Transverse colon (tissue), 4 donors: ENCODE data around the gene WDR77. TPM values are rescaled to one million over a fixed set of nuclear protein-coding genes. Genes with fewer than 3 reads are reported as not detected.

ENCODE experiments used
- DNase-seq: peaks from one replicate; pipeline ENCODE4 v3.0.0-alpha.2; 2019
- H3K27ac ChIP-seq, 4 donors: fragments of 200-600 bp; sonication (generic); 2 replicates each; pipeline ENCODE4 v1.5.1; 2016 to 2018; ENCODE audit warnings: inconsistent platforms in 4 of 4
- H3K27me3 ChIP-seq: fragments of 200-600 bp; sonication (generic); 2 replicates; pipeline ENCODE4 v1.5.1; 2017; ENCODE audit warnings: inconsistent platforms
- H3K36me3 ChIP-seq, 4 donors: fragments of 200-600 bp; sonication (generic); 2 replicates each; pipeline ENCODE4 v1.5.1; 2017 to 2019; ENCODE audit warnings: inconsistent platforms in 4 of 4
- H3K4me1 ChIP-seq, 4 donors: fragments of 200-600 bp; sonication (generic); 2 replicates each; pipeline ENCODE4 v1.5.1; 2017 to 2020; ENCODE audit warnings: inconsistent platforms in 4 of 4
- H3K4me3 ChIP-seq, 4 donors: fragments of 200-600 bp; sonication (generic); 1 replicate in 1 of 4; 2 replicates in 3 of 4; pipeline versions ENCODE4 v1.5.1 to v1.6.1; 2017 to 2019; ENCODE audit warnings: inconsistent platforms in 4 of 4
- H3K9me3 ChIP-seq, 2 donors: fragments of 200-600 bp; sonication (generic); 2 replicates each; pipeline ENCODE4 v1.5.1; 2017 to 2019; ENCODE audit warnings: inconsistent platforms in 2 of 2
- CTCF ChIP-seq, 5 experiments: fragments of 200-600 bp in 3 of 5; fragments of 450-650 bp in 2 of 5; sonication (generic) in 3 of 5; IDR thresholded peaks; 1 replicate in 2 of 5; 2 replicates in 3 of 5; pipeline ENCODE4 v1.5.1; 2016 to 2017; ENCODE audit warnings: antibody characterized with exemption in 5 of 5, inconsistent platforms in 3 of 5, mild to moderate bottlenecking in 2 of 5, moderate library complexity in 1 of 5
- EP300 ChIP-seq: sonication (generic); formaldehyde crosslinking; IDR thresholded peaks from one replicate; pipeline ENCODE4 v1.6.1; 2017; ENCODE audit warnings: antibody characterized with exemption, low read depth
- POLR2A ChIP-seq: fragments of 450-650 bp; IDR thresholded peaks from one replicate; pipeline ENCODE4 v1.6.1; 2016; ENCODE audit warnings: antibody characterized with exemption, mild to moderate bottlenecking, moderate library complexity
- POLR2AphosphoS5 ChIP-seq, 3 donors: sonication (generic); formaldehyde crosslinking; IDR thresholded peaks; one replicate each; pipeline ENCODE4 v1.6.1; 2016; ENCODE audit warnings: antibody characterized with exemption in 3 of 3
- WGBS, 2 donors: methylation state at CpG; one replicate each; pipeline ENCODE4 v1.1.5; 2018; ENCODE audit warnings: low coverage in 1 of 2; 5-methylcytosine and 5-hydroxymethylcytosine counted together
- in situ Hi-C, 4 donors: fragments of 200-750 bp; cut with MboI; loops; one replicate each; pipeline versions ENCODE4 v1.15.0 to v1.15.1; 2017; ENCODE audit warnings: low sequenced_read_pairs in 3 of 4, low pct_ligation_motif_present in 1 of 4, low pct_unique_long_range_greater_than_20kb in 1 of 4
- intact Hi-C: fragments of 100-400 bp; cut with DNase I; formaldehyde crosslinking; loops from one replicate; pipeline ENCODE4 v1.15.1; 2023; ENCODE audit warnings: low total_unique reads
- total RNA-seq, 4 donors: library from RNA; depleted of rRNA; stranded (reverse); fragments of >200 nt; gene quantifications; one replicate each; pipeline ENCODE4 v1.1.0, GENCODE V29; 2016

The WDR77 gene
- total RNA-seq, 4 donors from 2014 or later = 10.7 to 46.0 (median 21.8) TPM

- TF ChIP-seq POLR2A (no peak), EP300 (no peak), POLR2AphosphoS5 (IDR thresholded peaks at IDR 0.05) (no peak), CTCF (IDR thresholded peaks at IDR 0.05) (no peak)
- Histone ChIP-seq H3K27me3 (no peaks in the 10 kb centered on the region), H3K27ac (no peak overlapping the region), H3K4me1 (peaks cover 35 to 65% (median 50%) of the 10 kb centered on the region in 4 donors), H3K4me3 (no peak overlapping the region), H3K36me3 (peaks cover 0 to 20% (median 7%) of the 10 kb centered on the region in 4 donors), H3K9me3 (no peaks in the 10 kb centered on the region)
- 69 to 78% methylated on average over 2 to 3 of the region's 3 CpGs for WGBS, 2 donors
- in situ Hi-C loops (no loop called here), intact Hi-C loops (no loop called here)
- no peak for DNase-seq
Observed at GRCh38 chr1:111452581-111452980, 3.5 kb upstream of the WDR77 start.

- Histone ChIP-seq H3K9me3 (no peaks in the 10 kb centered on the region), H3K27me3 (no peaks in the 10 kb centered on the region), H3K4me1 (peaks cover 35 to 76% (median 64%) of the 10 kb centered on the region in 4 donors), H3K36me3 (peaks cover 0 to 5% (median 0%) of the 10 kb centered on the region in 4 donors), H3K4me3 (peak overlapping the region; percentile 60 to 97 (median 81)), H3K27ac (peak overlapping the region in 3 of 4 donors; percentile 81 to 94 (median 89))
- intact Hi-C loops (no loop called here), in situ Hi-C loops (no loop called here)
- no peak for TF ChIP-seq POLR2AphosphoS5 (IDR thresholded peaks at IDR 0.05)
- TF ChIP-seq EP300 = no peak
- TF ChIP-seq POLR2A = no peak
- TF ChIP-seq CTCF (IDR thresholded peaks at IDR 0.05) = no peak
- DNase-seq = no peak
- 38 to 47% methylated on average over 3 of the region's 3 CpGs for WGBS, 2 donors
Observed at GRCh38 chr1:111450185-111450584, 1.1 kb upstream of the WDR77 start.

GRCh38 chr1:111449703-111450017, 604 bp upstream of the WDR77 start:
- in situ Hi-C loops = no loop called here
- peak overlapping the region; percentile 60 to 97 (median 81) for H3K4me3 ChIP-seq
- DNase-seq = no peak
- no peaks in the 10 kb centered on the region for H3K9me3 ChIP-seq
- peaks cover 0 to 6% (median 0%) of the 10 kb centered on the region in 4 donors for H3K36me3 ChIP-seq
- H3K27me3 ChIP-seq = no peaks in the 10 kb centered on the region
- H3K27ac ChIP-seq = peak overlapping the region; percentile 81 to 94 (median 89)
- intact Hi-C loops = no loop called here
- 1 to 3% methylated on average over 4 to 8 of the region's 8 CpGs for WGBS, 2 donors
- TF ChIP-seq CTCF (IDR thresholded peaks at IDR 0.05) (no peak), POLR2A (no peak), POLR2AphosphoS5 (IDR thresholded peaks at IDR 0.05) (no peak), EP300 (no peak)
- H3K4me1 ChIP-seq = peaks cover 30 to 74% (median 62%) of the 10 kb centered on the region in 4 donors

- DNase-seq = no peak
- 0% methylated on average over 25 of the region's 25 CpGs; no CpG with 5 or more reads in 1 of the 2 donors for WGBS, 2 donors
- no peaks in the 10 kb centered on the region for H3K27me3 ChIP-seq
- intact Hi-C loops = no loop called here
- H3K36me3 ChIP-seq = peaks cover 0 to 13% (median 3%) of the 10 kb centered on the region in 4 donors
- H3K4me3 ChIP-seq = peak overlapping the region; percentile 60 to 97 (median 73)
- peaks cover 26 to 63% (median 57%) of the 10 kb centered on the region in 4 donors for H3K4me1 ChIP-seq
- in situ Hi-C loops = no loop called here
- H3K9me3 ChIP-seq = no peaks in the 10 kb centered on the region
- H3K27ac ChIP-seq = peak overlapping the region; percentile 81 to 94 (median 89)
- no peak for TF ChIP-seq EP300
- TF ChIP-seq POLR2AphosphoS5 (IDR thresholded peaks at IDR 0.05) = peak in 1 of 3 donors; percentile 49
Observed at GRCh38 chr1:111448482-111448917, 556 bp downstream of the WDR77 start.
